Fibroblast of skin of left quadriceps (primary cell): ENCODE measurements around the gene TTLL6.
"Not testable (repeated sequence)": the region's sequence is repeated elsewhere in the genome, so short reads cannot be mapped to it uniquely, and the experiment has no call there.

Experiments
- DNase-seq, 2 experiments: peaks; one replicate each; pipeline ENCODE4 v3.0.0-alpha.2; 2013; ENCODE audit warnings: low read depth in 2 of 2

Gene TTLL6

DNA sequence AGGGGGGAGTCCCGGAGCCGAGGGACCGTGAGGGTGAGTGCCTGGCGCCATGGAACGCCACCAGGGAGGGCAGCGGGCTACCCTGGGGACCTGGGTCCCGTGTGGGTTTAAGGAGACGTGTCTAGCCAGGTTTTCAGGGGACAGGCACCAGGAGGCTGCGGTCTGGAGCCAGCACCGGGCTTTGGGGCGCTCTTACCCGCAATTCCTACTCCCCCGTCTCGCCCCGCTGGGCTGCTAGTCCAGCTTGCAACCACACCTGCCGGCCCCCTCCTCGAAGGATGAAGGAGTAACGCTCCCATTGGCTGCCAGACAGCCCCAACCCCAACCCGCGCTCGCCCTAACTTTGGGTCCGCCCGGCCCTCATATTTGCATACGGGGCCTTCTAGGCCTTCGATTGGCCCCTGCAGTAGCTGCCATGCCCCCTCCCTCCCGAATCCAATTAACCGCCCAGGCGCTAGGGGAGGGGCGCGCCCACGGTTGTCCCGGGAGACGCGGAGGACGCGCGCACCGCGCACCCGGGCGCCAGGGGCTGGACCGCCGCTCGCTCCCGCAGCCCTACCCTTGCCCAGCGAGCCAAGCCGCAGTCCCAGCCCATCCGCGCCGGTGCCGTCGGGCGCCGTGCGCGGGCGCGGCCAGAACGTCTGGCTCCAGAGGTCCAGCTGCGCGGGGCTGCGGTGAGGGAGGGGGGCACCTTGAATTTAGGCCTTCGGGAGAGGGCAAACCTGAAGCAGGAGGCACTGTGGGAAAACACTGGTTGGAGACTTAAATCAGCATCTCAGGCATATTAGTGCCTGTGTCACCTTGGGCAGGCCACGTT lies at the start of gene TTLL6:
TTLL6 (minus strand) TSS at position 456 of the 817 bp plus-strand sequence; CDS start at position 299, 157 bp downstream.
- DNase-seq = no peak

DNA sequence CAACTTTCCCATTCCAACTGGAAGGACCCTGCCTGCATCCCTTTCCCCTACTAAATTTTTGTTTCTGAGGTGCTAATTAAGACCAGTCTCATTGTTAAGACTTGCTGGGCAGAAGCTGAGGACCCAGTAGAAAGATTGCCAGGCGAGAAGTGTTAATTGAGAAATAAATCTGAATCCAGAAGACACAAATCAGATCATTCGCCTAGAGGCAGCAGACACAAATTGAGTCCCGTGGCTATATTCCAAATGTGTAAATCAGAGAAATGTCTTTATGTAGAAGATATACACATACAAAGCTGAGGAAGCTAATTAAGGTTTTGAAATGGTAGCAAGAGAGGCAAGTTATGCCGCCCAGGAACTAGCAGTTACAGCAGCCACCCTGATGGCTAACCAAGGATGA lies 43.4 kb upstream of the TTLL6 start:
- no peak for DNase-seq

GRCh38 chr17:48860034-48860433 lies 43.0 kb upstream of the TTLL6 start:
- no peak for DNase-seq

DNA sequence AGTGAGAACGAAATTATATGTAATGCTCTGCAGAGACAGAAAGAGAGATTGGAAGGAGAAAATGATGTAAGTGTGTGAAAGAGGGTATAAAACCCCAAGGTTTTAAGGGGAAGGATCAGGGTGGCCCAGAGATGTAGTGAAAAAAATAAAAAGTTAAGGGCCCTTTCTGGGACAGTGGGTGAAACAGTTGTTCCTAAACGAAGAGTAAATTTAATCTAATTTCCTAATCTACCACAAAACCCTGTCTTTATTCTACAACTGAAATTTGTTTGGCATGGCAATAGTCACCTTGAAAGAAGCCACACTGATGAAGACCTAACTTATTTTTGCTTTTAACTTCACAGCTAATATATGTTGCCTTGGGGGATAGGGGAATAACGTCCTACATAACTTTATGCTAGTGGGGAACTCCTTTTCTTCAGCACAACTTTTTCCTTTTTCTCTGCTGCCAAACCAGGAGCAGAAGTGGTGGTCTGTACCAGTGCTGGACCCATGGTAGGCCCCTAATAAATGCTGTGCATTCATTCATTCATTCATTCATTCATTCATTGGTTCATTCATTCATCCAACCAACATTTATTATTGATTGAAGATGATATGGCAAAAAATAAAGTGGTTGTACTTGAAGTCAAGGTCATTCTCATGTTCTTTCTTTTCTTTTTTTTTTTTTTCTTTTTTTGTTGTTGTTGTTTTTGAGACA lies 39.2 kb upstream of the TTLL6 start:
- no peak for DNase-seq

DNA sequence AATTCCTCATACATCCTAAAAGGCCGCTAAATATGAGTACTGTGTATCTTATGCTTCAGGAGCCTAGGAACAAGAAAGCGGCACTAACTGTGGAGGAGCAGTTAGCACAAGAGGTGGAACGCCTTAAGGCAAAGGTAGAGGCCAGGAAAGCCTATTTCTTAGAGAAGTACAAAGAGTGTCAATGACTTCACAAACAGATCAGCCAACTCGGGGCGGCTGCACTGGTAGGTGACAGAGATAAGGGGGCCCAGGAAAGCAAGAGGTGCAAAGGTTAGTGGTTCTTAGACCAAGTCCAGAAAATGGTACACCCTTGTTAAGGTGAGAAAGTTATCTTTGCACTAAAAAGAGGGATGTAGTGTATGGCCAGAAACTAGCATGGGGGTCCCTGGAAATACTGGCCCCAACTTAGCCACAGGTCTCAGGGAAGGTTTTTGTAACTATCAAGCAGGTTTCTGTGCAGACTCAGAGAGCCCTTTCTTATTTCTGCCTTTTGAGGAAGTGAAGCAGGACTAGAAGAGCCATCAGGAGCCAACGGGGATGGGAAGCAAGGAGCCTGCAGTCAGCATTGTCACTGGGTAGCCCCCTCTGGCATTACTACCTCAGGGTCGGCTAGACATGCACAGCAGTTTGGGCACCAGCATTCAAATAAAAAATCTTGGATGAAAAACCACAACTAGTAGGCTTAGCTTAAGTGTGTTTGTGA lies 37.9 kb upstream of the TTLL6 start:
- no peak for DNase-seq

DNA sequence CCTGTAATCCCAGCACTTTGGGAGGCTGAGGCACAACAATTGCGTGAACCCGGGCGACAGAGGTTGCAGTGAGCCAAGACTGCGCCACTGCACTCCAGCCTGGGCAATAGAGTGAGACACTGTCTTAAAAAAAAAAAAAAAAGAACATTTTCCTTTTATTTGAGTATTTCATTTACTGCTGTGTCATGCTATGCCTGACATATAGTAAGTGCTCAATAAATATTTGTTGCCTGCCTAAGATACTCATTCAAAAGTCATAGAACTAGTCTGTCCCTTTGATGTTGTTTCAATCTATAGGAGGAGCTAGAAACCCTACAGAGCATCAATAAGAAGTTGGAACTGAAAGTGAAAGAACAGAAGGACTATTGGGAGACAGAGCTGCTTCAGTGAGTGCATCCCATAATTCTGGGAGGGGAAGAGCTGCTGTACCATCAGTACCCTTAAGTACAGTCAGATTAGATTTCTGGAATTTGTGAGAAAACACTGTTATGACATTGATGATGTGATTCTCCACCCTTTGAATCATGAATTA lies 33.8 kb upstream of the TTLL6 start:
- DNase-seq = no peak

DNA sequence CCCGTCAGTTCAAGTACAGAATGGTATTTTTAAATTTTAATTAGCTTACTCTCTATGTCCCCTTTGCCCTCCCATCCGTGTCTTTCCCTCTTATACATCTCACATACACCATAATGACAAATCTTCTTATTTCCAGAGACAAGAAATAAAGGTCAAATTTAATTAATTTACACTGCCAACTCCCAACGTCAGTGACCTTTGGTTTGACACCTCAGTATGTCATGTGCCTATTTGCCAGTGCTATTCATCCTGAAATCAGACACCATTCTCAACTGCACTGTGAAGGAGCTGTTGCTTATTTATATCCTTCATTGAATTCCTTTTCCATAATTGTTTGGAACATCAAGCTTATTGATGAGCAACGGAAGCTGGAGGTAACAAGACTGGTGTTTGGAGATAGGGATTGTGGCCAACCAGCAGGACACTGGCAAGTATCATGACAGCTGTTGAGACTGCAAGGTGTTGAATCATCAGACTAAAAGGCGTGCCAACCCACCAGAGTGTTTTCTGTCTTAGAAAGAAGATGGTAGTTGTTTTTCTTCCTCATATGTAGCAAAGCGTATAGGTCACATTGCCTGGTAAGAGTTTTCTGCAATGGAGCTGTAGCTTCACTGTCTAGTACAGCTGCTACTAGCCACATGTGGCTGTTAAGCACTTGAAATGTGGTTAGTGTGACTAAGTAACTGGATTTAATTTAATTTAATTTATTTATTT lies 26.3 kb upstream of the TTLL6 start:
- no peak for DNase-seq

DNA sequence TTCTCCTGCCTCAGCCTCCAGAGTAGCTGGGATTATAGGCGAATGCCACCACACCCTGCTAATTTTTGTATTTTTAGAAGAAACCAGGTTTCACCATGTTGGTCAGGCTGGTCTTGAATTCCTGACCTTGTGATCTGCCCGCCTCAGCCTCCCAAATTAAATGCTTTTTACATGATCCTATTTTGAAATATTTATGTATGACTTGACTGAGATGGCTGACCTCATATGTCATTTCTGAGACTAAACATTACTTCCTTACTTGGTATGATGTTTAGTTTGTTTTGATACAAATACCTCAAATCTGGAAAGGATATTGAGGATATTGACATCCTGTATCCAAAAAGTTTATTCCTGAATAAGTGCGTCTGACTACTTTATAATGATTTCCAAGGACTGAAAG lies 25.7 kb upstream of the TTLL6 start:
- DNase-seq = no peak

DNA sequence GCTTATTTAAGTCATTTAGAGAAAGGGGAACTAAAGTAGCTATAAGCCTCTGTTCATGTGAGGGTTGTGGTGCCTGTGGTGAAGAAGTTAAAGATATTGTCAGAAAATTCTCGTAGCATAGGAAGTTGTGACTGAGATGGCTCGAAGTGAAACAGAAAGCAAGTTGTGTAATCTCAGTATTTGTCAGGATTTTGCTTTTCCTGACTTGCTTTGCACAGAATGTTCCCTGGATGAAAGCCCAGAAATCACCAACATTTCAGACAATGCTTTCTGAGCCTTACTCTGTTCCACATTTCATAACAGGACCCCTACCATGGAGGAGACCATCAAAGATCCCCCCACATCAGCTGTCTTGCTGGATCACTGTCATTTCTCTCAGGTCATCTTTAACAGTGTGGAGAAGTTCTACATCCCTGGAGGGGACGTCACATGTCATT lies 24.4 kb upstream of the TTLL6 start:
- peak in 1 of 2 experiments; percentile 37 for DNase-seq

GRCh38 chr17:48840441-48840840 lies 23.4 kb upstream of the TTLL6 start:
- no peak for DNase-seq

- DNase-seq = not testable (repeated sequence)
Measured at GRCh38 chr17:48837458-48837857, 20.4 kb upstream of the TTLL6 start.

- no peak for DNase-seq
Measured at GRCh38 chr17:48835971-48836370, 18.9 kb upstream of the TTLL6 start.

- DNase-seq = no peak
Measured at GRCh38 chr17:48834973-48835372, 17.9 kb upstream of the TTLL6 start.

GRCh38 chr17:48831549-48831883 lies 14.5 kb upstream of the TTLL6 start:
- no peak for DNase-seq

DNA sequence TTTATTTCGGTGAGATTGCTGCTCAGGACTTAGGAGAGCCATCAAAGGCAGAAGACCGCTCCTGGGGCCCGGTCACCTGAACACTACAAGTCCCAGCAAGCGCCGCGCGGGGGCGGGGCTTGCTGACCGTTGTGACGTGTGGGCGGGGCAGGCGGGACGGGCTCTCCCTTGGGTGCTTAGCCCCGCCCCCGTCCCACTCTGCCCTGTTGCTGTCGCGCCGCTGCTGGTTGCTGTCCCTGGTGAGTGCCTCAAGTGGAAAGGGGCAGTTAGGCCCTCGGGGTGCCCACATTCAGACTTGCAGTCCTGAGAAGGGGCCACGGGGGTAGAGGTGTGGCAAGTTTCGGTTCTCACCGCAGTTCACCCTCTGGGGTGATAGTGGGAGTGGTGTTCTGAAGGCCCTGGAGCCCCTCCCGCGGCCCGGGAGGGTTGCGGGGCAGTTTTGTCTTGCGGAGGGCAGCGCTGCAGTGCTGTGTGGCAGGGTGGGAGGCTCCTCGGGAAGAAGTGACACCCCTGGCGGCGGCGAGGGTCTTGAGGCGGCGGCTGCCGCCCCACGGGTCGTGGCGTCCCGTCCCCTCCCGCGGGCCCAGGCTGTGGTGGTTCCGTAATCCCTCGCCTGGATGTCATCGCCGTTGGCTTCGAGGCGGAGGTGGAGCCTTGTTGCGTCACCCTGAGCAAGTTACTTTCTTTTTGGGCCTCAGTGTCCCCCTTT lies 14.0 kb upstream of the TTLL6 start, which contains the start of gene CALCOCO2:
CALCOCO2 (plus strand) TSS at position 196 of the 709 bp plus-strand sequence. CDS start 10,673 bp downstream, outside the sequence.
- peak; percentile 70 to 74 for DNase-seq

GRCh38 chr17:48825446-48826381 lies 8.7 kb upstream of the TTLL6 start:
- DNase-seq = no peak

- not testable (repeated sequence) for DNase-seq
Measured at GRCh38 chr17:48820936-48821335, 3.9 kb upstream of the TTLL6 start.

- no peak for DNase-seq
Measured at GRCh38 chr17:48819466-48819865, 2.4 kb upstream of the TTLL6 start.

DNA sequence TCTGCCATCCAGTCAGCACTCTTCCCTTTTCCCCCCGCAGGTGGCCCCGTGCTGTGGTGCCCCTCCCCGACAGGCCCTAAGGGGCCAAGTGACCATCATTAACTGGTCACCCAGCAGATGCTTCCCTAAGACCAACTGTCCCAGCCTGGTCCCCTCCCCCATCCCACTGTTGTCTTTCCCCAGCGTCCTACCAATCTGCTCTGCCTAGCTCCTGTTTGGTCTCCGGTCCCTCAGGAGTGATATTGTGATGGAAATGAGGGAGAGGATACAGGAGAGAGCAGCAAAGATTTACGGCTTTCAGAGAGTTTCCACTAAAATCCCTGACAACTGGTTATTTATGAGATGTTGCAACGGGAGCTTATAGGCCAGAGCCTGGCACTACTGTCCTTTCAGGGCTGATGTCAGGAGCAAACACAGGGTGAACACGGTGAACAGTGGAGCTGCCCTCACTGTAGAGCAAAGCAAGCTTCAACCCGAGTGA lies 1.4 kb upstream of the TTLL6 start:
- no peak for DNase-seq

- DNase-seq = no peak
Measured at GRCh38 chr17:48816438-48816773, 623 bp downstream of the TTLL6 start.
